ENCODE measurements around the gene ARMS2. TPM values are rescaled to one million over a fixed set of nuclear protein-coding genes. Genes with fewer than 3 reads are reported as not detected.
A peak's percentile ranks its signal among the peaks of the same experiment; 100 is the strongest.

ARMS2 gene
- total RNA-seq, 1 donor from 2014 or later, result not detected

GRCh38 chr10:122484276-122485060, 30.0 kb downstream of the ARMS2 start:
- H3K4me3 ChIP-seq, result no peak overlapping the region
- no peaks in the 10 kb centered on the region for H3K36me3 ChIP-seq
- H4K20me1 ChIP-seq (ENCODE audit: low read depth), result no peaks in the 10 kb centered on the region
- peaks cover 49% of the 10 kb centered on the region for H3K4me1 Mint-ChIP-seq
- H3K4me2 ChIP-seq, result no peak overlapping the region
- H3K4me3 Mint-ChIP-seq, result no peak overlapping the region
- H3F3A ChIP-seq (ENCODE audit: low read depth), result no peaks in the 10 kb centered on the region
- DNase-seq (ENCODE audit: low spot score), result no peak
- H3K36me3 Mint-ChIP-seq, result peaks cover 4% of the 10 kb centered on the region
- TF ChIP-seq EZH2 (IDR thresholded peaks at IDR 0.05) (no peak), CTCF (IDR thresholded peaks at IDR 0.05) (no peak), EZH2phosphoT487 (IDR thresholded peaks at IDR 0.05) (no peak)
- peaks cover 12% of the 10 kb centered on the region for H3K27me3 Mint-ChIP-seq (ENCODE audit: insufficient read depth, low read depth)
- H3K27ac Mint-ChIP-seq, result no peak overlapping the region
- H3K27me3 ChIP-seq, result no peaks in the 10 kb centered on the region
- H3K9me3 ChIP-seq (ENCODE audit: low read depth), result no peaks in the 10 kb centered on the region
- peaks cover 14% of the 10 kb centered on the region for H3K4me1 ChIP-seq
- H3K9me3 Mint-ChIP-seq, result peaks cover 9% of the 10 kb centered on the region
- H3K27ac ChIP-seq, result no peak overlapping the region
- no peaks in the 10 kb centered on the region for H3K79me2 ChIP-seq (ENCODE audit: low read depth)
- H2AFZ ChIP-seq (replicated peaks), result no peak overlapping the region
- H3K9ac ChIP-seq, result no peak overlapping the region

- Histone ChIP-seq H4K20me1 (ENCODE audit: low read depth) (no peaks in the 10 kb centered on the region), H3K4me3 (no peak overlapping the region), H2AFZ (replicated peaks) (no peak overlapping the region), H3K9me3 (ENCODE audit: low read depth) (no peaks in the 10 kb centered on the region), H3K9ac (no peak overlapping the region), H3K36me3 (no peaks in the 10 kb centered on the region), H3K79me2 (ENCODE audit: low read depth) (no peaks in the 10 kb centered on the region), H3K27me3 (no peaks in the 10 kb centered on the region), H3K4me1 (peaks cover 14% of the 10 kb centered on the region), H3K4me2 (no peak overlapping the region), H3K27ac (no peak overlapping the region), H3F3A (ENCODE audit: low read depth) (no peaks in the 10 kb centered on the region)
- peak overlapping the region; percentile 81 for H3K27ac Mint-ChIP-seq
- DNase-seq (ENCODE audit: low spot score), result no peak
- peaks cover 6% of the 10 kb centered on the region for H3K9me3 Mint-ChIP-seq
- TF ChIP-seq EZH2phosphoT487 (IDR thresholded peaks at IDR 0.05) (no peak), CTCF (IDR thresholded peaks at IDR 0.05) (no peak), EZH2 (IDR thresholded peaks at IDR 0.05) (no peak)
- H3K4me3 Mint-ChIP-seq, result no peak overlapping the region
- H3K4me1 Mint-ChIP-seq, result peaks cover 43% of the 10 kb centered on the region
- peaks cover 10% of the 10 kb centered on the region for H3K27me3 Mint-ChIP-seq (ENCODE audit: insufficient read depth, low read depth)
- H3K36me3 Mint-ChIP-seq, result peaks cover 4% of the 10 kb centered on the region
Observed at GRCh38 chr10:122485670-122486069, 31.2 kb downstream of the ARMS2 start.

GRCh38 chr10:122486406-122487080, 32.1 kb downstream of the ARMS2 start:
- H3K4me2 ChIP-seq, result no peak overlapping the region
- H3K79me2 ChIP-seq (ENCODE audit: low read depth), result no peaks in the 10 kb centered on the region
- Mint-ChIP-seq H3K36me3 (peaks cover 4% of the 10 kb centered on the region), H3K9me3 (peaks cover 4% of the 10 kb centered on the region), H3K27me3 (ENCODE audit: insufficient read depth, low read depth) (peaks cover 10% of the 10 kb centered on the region), H3K4me3 (no peak overlapping the region), H3K4me1 (peaks cover 50% of the 10 kb centered on the region), H3K27ac (peak overlapping the region; percentile 38)
- no peak overlapping the region for H3K9ac ChIP-seq
- H3K27ac ChIP-seq, result no peak overlapping the region
- no peak overlapping the region for H2AFZ ChIP-seq (replicated peaks)
- H3K4me3 ChIP-seq, result no peak overlapping the region
- H3K27me3 ChIP-seq, result no peaks in the 10 kb centered on the region
- TF ChIP-seq CTCF (IDR thresholded peaks at IDR 0.05) (no peak), EZH2 (IDR thresholded peaks at IDR 0.05) (no peak), EZH2phosphoT487 (IDR thresholded peaks at IDR 0.05) (no peak)
- no peaks in the 10 kb centered on the region for H3F3A ChIP-seq (ENCODE audit: low read depth)
- peaks cover 17% of the 10 kb centered on the region for H3K4me1 ChIP-seq
- H4K20me1 ChIP-seq (ENCODE audit: low read depth), result no peaks in the 10 kb centered on the region
- no peaks in the 10 kb centered on the region for H3K9me3 ChIP-seq (ENCODE audit: low read depth)
- no peak for DNase-seq (ENCODE audit: low spot score)
- no peaks in the 10 kb centered on the region for H3K36me3 ChIP-seq
